HG02970 (cell line): ENCODE data around the gene DDX25.

Experiments
- ATAC-seq: cut with Tn5 transposase; IDR thresholded peaks from one replicate; pipeline ENCODE4 v1.9.1; 2021; ENCODE audit warnings: mild to moderate bottlenecking, moderate library complexity, moderate number of reproducible peaks; ENCODE audit not compliant: unreplicated experiment, low FRiP score

DDX25 gene

DNA sequence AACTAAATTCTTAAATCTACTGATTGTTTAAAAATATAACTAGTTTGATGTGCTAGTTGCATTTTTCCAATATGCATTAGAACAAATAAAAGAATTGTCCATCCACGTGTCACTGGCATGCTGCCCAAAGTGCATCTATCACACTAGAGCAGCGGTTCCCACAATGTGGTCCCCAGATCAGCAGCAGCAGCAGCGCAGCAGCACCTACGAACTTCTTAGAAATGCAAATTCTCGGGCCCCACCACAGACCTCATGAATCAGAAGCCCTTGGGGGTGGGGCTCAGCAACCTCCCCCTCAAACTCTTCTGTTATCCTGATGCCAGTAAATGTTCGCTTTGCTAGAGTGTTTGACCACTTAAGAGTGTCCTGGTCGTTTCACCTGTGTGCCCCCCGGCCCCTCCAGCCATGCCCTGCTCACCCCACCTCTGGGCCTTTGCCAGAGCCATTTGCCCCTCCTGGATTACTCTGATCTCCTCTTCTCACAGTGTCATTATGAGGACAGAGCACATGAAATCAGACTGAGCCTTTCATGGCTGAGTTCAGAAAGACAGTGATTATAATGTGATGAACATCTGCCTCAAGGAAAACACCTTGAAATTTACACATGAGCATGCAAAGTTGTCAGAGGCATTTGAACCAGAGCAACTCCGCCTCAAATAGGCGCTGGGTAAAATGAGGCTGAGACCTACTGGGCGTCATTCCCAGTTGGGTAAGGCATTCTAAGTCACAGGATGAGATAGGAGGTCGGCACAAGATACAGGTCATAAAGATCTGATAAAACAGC, 28.9 kb downstream of the DDX25 start:
- no peak for ATAC-seq

DNA sequence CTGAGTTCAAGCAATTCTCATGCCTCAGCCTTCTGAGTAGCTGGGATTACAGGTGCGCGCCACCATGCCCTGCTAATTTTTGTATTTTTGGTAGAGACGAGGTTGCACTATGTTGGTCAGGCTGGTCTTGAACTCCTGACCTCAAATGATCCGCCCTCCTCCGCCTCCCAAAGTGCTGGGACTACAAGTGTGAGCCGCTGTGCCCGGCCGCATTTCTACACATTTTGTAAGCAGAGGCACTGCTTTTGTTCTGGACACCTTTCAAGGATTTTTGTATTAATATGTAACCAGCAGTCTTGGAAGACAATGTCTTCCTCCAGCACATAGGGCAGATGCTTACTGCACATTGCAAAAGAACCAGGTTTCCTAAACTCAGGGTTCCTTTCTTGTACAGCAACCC, 30.2 kb downstream of the DDX25 start:
- ATAC-seq, result no peak

DNA sequence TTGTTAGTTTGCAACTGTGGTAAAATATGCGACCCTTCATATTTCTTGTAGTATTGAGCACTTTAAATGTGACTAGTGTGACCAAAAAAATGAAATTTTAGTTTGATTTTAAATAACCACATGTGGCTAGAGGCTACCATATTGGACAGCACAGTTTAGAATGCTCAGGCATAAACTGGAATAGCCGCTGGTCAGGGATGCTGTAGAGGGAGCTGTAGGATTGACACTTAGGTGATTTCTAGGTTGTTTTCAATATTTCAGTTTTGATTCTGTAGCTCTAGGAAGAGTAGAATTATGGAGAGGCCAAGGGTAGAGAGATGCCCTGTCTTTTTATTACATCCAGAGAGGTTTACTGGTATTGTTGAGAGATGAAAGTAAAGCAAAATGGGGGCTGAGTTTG, 30.7 kb downstream of the DDX25 start:
- ATAC-seq, result no peak

DNA sequence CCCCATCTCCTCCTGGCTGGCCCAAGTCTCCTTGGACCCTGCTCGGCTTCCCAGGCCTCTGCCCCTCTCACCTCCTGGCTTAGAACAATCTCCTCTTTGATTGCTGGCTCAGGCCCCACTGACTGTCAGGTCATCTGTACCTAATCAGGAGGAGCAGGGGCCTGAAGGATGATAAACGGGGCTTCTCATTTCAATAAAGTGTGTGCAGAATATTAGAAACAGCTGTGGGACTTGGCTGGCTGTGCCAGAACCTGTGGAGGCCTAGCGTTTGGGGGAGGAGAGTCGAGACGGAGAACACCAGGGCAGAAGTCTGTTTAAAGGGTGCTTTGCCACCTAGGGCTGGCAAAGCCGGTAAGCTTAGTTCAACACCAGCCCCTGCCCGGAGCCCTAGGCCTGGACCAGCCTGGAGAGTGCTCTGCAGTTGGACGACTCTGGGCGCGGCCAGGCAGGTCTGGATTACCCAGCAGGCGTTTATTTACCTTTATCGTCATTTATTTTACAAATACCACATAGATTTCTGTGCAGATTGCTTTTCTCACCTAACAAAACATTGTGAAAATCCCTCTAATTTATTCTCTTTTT, 31.4 kb downstream of the DDX25 start:
- ATAC-seq, result no peak

DNA sequence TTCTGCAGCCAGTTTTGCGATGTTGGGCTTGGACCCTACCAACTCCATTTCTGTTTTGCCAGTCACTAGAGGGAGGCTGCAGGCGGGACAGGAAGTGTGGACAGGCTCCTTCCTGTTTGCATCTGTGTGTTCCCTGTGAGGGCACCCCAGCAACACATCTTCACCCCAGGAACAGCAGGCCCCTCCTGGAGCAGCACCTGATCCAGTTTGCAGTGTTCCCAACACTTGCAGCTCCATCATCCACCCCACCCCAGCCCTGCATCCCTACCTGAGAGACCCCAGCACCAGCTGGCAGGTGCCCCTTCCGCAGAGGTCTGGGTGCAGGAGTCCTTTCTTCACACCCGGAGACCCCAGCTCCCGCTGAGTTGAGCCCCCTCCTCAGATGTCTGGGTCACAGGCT, 34.1 kb downstream of the DDX25 start:
- no peak for ATAC-seq

DNA sequence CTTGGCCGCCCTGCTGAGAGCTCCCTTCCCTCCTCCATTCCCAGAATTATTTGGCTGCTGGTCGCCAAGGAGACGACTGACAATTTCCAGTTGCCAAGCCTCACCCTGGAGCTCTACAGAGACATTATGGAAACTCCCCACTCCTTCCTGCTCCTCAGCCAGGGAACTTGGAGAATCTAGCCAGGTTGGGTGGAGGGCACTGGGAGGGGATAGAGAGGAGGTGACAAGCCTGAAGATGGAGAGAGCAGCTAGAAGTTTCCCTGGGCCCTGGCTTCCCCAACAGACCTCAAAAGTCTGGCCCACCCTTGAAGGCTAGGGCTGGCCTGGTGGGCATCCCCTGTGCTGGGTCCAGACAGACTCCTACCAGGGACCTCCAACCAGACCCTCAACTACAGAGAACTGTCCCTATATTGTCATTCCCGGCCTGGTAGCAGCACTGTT, 34.8 kb downstream of the DDX25 start:
- ATAC-seq, result no peak

DNA sequence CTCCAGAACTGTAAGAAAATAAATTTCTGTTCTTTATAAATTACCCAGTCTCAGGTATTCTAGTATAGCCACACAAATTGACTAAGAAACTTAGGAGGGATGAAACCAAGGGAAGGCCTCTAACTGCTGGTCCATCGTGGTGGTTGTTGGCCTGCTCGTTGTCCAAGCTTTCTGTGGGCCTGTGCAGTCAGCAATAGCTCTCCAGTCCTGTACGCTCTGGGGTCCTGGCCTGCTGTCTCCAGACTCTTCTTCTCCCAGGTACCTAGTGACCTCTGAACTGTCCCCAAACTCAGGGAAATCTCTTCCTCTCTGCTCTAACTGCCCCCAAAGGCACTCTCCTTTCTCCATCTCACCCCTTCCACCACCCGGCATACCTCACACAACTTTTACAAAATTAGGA, 35.8 kb downstream of the DDX25 start:
- ATAC-seq, result no peak

DNA sequence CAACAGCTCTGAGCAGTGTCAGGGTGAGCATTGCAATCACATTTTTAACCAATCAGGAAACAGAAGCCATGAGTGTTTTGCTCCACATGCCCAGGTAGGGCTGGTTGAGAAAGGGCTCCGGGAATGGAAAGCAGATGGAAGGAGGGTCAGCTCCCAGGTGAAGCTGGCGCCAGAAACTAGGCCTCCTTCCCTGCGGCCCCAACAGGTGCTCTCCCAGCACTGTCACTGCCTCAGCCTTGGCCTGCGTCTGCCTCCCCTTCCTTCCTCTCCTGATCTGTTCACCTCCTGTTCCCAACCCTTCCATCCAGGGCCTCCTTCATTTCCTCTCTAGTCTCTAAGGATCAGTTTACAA, 36.9 kb downstream of the DDX25 start:
- ATAC-seq, result no peak

DNA sequence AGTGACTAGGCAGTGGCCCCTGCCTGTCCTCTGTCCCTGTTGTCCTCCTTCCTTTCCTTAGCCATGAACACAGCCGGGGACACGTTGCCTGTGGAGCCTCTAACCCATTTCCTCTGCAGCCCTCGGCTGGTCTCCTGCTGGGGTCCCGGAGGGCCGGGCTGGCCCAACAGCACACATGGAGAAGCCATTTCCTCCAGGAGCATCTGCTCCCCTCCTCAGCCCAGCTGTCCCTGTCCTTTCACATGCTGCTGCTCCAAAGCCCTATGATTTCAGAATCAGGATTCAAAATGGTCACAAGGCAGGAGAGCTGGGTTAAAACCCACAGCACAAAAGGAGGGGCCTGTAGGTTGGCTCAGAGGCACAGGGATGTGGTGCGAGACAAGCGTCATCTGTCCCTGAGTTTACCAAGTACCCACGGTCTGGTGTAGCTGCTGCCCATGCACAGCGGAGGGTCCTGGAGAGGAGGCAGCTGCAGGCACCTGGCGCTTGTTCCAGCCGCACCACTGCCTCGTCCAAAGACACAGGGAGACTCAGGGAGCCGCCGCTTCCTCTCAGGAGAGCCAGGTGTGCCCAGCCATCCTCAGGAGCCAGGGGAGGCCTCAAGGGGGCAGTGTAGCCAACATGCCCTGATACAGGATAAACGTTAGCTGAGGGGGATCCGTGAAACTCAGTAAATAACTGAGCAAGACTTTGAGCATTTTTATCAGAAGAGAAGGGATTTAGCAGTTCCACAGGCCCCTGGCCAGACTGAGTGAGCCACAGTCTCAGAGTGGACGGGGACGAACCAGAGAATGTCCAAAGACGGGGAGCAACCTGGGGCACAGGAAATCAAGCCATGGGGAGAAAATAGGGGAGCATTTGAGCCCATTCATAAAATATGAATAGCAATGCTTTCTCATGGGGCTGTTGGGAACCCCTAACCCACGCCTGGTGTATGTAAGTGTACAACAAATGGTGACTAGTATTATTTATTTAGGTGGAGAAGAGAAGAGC, 37.6 kb downstream of the DDX25 start:
- no peak for ATAC-seq

DNA sequence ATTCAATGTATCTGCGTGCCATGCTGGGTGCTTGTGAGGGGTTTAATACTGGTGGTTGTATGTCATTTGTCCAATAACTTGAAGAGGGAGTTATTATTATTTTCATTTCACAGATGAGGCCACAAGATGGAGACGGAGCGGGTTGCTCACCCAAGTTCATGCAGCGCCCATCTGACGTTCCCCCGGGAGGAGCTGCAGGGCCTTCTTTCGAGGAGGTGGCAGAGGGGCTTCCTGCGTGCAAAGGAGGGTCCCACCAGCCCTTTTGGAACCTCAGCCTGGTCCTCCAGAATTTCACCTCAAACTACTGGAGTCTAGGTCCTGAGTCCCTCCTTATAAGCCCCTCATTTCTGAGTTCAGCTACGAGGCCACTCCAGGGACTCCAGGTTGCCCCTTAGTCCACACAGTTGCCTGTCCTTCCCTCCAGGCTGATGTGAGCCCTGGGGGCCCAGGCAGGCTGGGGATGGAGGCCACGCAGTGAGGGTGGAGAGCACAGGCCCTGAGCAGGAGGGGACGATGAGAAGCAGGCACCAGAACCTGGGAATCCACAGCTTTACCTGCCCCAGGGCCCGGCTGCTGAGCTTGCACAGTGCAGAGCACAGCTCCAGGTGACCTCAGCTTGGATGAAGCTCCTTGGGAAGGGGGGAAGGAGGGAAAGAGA, 38.6 kb downstream of the DDX25 start:
- no peak for ATAC-seq

DNA sequence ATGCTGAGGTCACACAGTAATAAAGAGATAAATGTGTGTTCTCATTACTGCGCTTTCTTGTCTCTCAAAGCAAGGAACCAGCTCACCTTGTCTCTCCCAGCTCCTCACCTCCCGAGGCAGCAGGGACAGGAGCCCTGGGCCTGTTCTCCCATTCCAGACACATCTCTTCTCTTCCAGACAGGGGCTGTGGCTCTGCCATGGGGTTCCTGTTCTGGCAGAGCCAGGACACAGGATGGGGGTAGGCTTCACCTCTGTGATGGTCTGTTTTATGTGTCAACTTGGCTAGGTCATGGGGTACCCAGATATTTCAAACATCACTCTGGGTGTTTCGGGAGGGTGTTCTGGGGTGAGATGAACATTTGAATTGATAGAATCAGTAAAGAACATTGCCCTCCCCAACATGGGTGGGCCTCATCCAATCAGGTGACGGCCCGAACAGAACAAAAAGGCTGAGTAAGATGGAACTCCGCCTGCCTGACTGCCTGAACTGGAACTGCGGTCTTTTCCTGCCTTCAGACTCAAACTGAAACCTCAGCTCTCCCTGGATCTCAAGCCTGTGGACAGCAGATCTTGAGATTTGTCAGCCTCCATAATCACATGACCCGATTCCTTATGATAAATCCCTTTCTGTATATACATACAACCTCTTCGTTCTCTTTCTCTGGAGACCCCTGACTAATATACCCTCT, 39.5 kb downstream of the DDX25 start:
- ATAC-seq, result no peak

DNA sequence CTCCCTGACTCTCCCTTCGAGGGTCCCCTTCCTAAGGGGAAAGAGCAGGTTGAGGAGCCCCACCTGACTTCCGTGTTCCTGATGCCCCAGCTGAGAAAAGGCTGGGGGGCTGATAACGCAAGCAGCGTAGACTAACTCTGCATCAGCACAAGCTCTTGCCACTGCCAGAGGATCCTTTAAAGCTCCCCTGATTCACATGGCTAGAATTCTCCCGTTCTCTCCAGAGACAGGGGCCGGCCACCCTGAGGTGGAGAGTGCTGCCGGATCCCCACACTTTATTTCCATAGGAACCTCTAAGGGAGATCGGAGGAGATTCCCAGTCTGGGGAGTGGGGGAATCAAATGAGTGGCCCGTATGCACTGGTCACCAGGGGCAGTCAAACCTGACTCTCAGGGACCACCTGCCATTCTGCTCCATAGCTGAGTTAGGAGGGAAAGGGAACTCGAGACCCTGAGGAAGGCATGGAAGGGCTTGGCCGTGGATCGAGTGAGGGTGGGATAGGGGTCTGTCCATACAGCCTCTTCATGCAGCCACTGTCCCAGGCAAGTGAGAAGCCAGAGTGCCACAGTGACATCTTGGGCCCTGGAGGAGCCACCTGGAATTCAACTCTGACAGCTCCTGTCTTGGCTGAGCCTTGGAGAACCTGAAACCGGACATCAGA, 40.2 kb downstream of the DDX25 start:
- no peak for ATAC-seq

DNA sequence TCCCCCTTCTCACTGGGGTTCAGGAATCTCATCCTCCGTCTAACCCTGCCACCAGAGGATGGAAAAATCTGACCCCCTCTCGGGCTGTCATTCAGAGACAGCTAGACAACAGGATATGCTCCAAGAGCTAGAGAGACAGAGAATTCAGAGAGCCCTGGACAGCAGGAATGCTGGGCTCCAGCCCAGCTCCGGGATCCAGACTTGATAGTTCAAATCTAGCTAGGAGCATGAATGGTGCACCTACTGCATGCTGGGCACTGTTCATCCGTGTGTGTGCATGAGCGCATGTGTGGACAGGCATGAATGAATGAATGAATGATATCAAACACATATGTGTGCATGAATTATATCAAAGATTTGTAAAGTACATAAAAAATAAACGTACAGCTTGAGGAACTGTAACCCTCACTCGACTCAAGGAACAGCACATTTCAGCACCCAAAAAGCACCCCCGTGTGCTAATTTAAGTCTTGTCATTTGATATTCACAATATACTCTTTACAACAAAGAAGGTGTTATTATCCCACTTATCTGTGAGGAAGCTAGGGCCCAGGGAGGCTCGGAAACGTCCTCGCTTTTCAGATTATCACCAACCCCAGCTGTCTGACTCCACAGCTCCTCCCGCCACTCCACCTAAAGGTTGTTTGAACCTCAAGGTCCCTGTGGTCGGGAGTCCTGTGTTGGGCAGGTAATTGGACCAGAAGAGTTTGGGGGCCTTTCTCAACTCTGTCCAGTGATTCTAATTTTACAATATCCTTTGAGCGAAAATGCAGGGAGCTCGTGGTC, 40.9 kb downstream of the DDX25 start:
- ATAC-seq, result no peak

DNA sequence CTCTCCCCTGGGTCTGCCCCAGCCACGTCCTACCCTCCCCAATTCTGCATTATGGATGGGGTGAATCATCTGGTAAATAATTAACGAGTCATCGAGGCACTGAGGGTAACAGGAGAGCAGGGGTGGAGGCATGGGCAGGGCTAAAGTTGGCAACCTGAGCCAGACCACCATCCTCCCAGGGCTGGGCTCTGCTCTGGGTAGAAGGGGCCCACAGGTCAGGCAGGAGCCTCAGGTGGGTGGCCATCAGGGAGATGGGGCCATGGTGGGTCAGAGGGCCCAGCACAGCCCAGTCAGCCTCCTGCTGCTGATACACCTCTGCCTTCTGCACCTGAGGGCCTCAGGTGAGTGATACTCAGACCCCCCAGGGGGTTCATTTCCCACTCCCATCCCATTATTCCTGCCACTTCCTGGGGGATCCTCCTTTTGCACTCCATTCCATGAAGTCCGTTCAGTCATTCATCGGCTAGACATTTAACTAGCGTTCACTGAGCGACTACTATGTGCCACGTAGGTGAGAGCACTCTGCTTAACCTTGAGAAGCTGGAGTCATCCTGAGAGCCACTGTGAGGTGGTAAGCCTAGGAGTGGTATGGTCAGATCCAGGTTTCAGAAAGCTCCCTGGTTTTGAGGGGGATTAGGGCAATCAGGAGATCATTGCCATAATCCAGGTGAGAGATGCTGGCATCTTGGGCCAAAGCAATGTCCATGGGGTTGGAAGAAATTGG, 41.7 kb downstream of the DDX25 start, which contains the start of gene VSIG10L2:
TSS of gene VSIG10L2 (plus strand) at position 248 of the 724 bp plus-strand sequence. CDS start at position 260, 12 bp downstream.
- ATAC-seq, result no peak

DNA sequence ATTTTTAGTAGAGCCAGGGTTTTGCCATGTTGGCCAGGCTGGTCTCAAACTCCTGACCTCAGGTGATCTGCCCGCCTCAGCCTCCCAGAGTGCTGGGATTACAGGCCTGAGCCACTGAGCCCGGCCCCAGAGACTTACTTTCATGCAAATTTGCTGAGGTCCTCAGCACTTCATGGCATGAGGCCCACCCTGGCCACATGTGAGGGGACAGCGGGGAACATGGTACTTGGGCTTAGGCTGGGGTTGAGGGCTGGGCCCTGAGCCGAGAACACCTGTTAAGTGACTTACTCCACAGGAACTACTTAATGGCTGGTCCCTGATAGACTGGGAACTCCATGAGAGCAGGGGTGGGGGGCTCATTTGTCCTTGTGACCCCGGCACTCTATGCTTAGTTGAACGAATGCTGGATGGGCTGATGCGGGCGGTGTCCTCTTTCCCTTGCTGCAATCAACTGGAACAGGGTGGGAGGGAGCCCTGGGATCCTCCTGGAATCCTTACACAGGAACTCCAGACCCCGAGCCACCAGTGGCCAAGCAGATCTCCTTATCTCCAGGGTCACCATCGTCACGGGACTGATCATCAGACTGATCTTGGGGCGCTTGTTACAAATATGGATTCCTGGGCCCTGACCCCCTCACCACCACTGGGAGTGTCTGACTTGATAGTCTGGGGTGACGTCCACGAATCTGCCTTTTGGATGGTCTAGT, 42.6 kb downstream of the DDX25 start:
- ATAC-seq, result no peak

DNA sequence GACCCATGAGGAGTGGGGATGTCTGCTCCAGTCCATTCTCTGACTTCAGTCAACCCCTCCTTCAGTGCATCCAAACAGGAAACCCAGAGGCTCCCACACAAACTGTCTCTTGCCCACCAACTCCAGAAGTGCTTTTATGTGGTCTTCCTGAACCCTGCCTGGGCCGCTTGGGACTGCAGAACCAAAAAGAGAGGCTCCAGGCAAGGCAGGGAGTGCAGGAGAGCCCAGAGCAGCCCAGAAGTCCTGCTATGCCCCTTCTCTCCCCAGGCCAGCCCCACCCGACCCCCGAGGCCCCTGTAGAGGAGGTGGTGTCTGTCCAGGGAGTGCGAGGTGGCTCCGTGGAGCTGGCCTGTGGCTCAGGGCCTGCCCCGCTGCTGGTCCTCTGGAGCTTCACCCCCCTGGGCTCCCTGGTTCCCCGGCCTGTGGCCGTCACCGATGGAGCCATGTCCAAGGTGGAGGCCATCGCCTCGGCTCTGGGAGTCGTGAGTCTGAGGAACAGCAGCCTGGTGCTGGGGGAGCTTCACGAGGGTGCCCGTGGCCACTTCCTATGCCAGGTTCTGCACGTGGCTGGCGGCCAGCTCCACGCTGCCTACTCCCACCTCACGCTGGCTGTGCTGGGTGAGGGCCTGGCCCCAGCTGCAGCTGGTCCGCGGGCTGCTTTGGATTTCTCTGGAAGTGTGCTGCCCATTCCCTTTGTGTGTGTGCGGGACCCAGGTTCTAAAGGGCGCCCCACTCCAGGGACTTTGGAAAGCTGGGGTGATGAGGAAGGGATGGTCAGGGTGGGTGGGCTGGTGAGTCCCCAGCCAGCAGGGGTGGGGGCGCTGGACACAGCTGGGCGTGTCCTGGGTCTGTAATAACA, 43.3 kb downstream of the DDX25 start:
- no peak for ATAC-seq
